ENCODE measurements around the gene CIAO3. TPM values are rescaled to one million over a fixed set of nuclear protein-coding genes. Genes with fewer than 3 reads are reported as not detected.
A peak's percentile ranks its signal among the peaks of the same experiment; 100 is the strongest.

CIAO3 gene
- total and polyA plus RNA-seq, 4 experiments from 2014 or later, result 10.8 to 58.2 (median 42.1) TPM

- Histone ChIP-seq H3K27me3 (ENCODE audit: insufficient read depth, low read length) (no peaks in the 10 kb centered on the region), H3K27ac (ENCODE audit: low read depth, low read length) (peak overlapping the region; percentile 70), H3K4me1 (ENCODE audit: insufficient read depth, low read length) (peaks cover 51% of the 10 kb centered on the region), H3K36me3 (ENCODE audit: insufficient read depth, low read length) (peaks cover 12% of the 10 kb centered on the region), H3K9me3 (ENCODE audit: control insufficient read depth in 1 of 2, low read length in 2 of 2) (no peaks in the 10 kb centered on the region), H3K4me3 (ENCODE audit: low read length in 2 of 2) (peak overlapping the region; percentile 14 to 62)
- Mint-ChIP-seq H3K36me3 (peaks cover 4 to 19% of the 10 kb centered on the region in 2 donors), H3K4me1 (peaks cover 5 to 46% (median 32%) of the 10 kb centered on the region in 4 donors), H3K27me3 (no peaks in the 10 kb centered on the region), H3K4me3 (peak overlapping the region; percentile 71 to 84 (median 78)), H3K27ac (peak overlapping the region in 3 of 7 donors; percentile 57 to 89 (median 62)), H3K9me3 (peaks cover 0 to 1% (median 0%) of the 10 kb centered on the region in 8 donors)
- intact Hi-C loops (cut with micrococcal nuclease), result no loop called here
- ChIA-PET CTCF (ENCODE audit: partially characterized antibody) (no interaction called here), POLR2A (ENCODE audit: partially characterized antibody) (interaction anchor here (0.7 to 10.2 kb wide), 13 partner anchors 9 to 96 kb away, joined by 3 to 212 read pairs (median 5); partner anchors contain the start of genes CCDC78, MCRIP2, METTL26 and RHOT2)
- no peak for DNase-seq
These were observed 60.2 kb downstream of the CIAO3 start for GRCh38 chr16:680625-680945.

GRCh38 chr16:679814-680624 lies 60.8 kb downstream of the CIAO3 start, which contains the start of gene STUB1:
TSS of gene STUB1 (plus strand) at chr16:680410. CDS start at chr16:680526, 116 bp downstream.
- H3K9me3 Mint-ChIP-seq, result peaks cover 0 to 1% (median 0%) of the 10 kb centered on the region in 8 donors

More at GRCh38 chr16:679814-680624, 60.8 kb downstream of the CIAO3 start, which contains the start of gene STUB1:
- H3K4me3 Mint-ChIP-seq, result peak within 1 kb of the TSS; percentile 78 to 87 (median 81)
- POLR2A ChIA-PET (ENCODE audit: partially characterized antibody), result interaction anchor here (0.7 to 10.2 kb wide), 14 partner anchors 8 to 96 kb away, joined by 3 to 212 read pairs (median 4); partner anchors contain the start of genes CCDC78, MCRIP2, METTL26 and RHOT2
- peak within 1 kb of the TSS; percentile 70 for H3K27ac ChIP-seq (ENCODE audit: low read depth, low read length)
- no peaks in the 10 kb centered on the region for H3K27me3 ChIP-seq (ENCODE audit: insufficient read depth, low read length)
- no peaks in the 10 kb centered on the region for H3K27me3 Mint-ChIP-seq
- peak within 1 kb of the TSS; percentile 14 to 62 for H3K4me3 ChIP-seq (ENCODE audit: low read length in 2 of 2)
- CTCF ChIA-PET (ENCODE audit: partially characterized antibody), result interaction anchor here (1.6 kb wide), 1 partner anchor 32 kb away, joined by 4 read pairs; no protein-coding TSS in a partner anchor
- intact Hi-C loops (cut with micrococcal nuclease), result loop anchor here (1.0 to 2.0 kb wide), 3 partner anchors 12 to 91 kb away; partner anchors contain the start of genes METTL26 and RHOT2
- H3K36me3 ChIP-seq (ENCODE audit: insufficient read depth, low read length), result peaks cover 12% of the 10 kb centered on the region
- DNase-seq, result peak; percentile 80 to 90 (median 83)
- H3K9me3 ChIP-seq (ENCODE audit: control insufficient read depth in 1 of 2, low read length in 2 of 2), result no peaks in the 10 kb centered on the region
- H3K27ac Mint-ChIP-seq, result peak within 1 kb of the TSS; percentile 48 to 92 (median 90)
- peaks cover 49% of the 10 kb centered on the region for H3K4me1 ChIP-seq (ENCODE audit: insufficient read depth, low read length)
- peaks cover 5 to 49% (median 34%) of the 10 kb centered on the region in 4 donors for H3K4me1 Mint-ChIP-seq
- peaks cover 4 to 19% of the 10 kb centered on the region in 2 donors for H3K36me3 Mint-ChIP-seq

Small RNA genes lying within 50 kb of the gene (microRNA-seq; reads per million reads assigned to microRNA genes)
- not detected for gene MIR662 (ENCODE audit: borderline microRNAs expressed, borderline number of aligned reads, borderline replicate concordance)

Other genes starting within 250 kb of the CIAO3 start
- 10 to 100 TPM; 74.0 to 77.4 TPM for gene CAPN15, start 213.3 kb downstream of the CIAO3 start, total RNA-seq
- gene CAPN15, start 213.3 kb downstream of the CIAO3 start, polyA plus RNA-seq, result 10 to 100 TPM in 1 of 2 donors, 1 to 10 TPM in 1; 5.3 to 14.1 TPM
- not detected for gene PRR35, start 180.6 kb downstream of the CIAO3 start, total RNA-seq
- gene PRR35, start 180.6 kb downstream of the CIAO3 start, polyA plus RNA-seq, result not detected
- gene NHLRC4, start 174.0 kb downstream of the CIAO3 start, total RNA-seq, result 1 to 10 TPM; 2.4 to 3.2 TPM
- gene NHLRC4, start 174.0 kb downstream of the CIAO3 start, polyA plus RNA-seq, result 1 to 10 TPM; 2.1 to 2.7 TPM
- gene PIGQ, start 171.0 kb downstream of the CIAO3 start, total RNA-seq, result 10 to 100 TPM; 61.4 to 63.3 TPM
- gene PIGQ, start 171.0 kb downstream of the CIAO3 start, polyA plus RNA-seq, result 10 to 100 TPM in 1 of 2 donors, 1 to 10 TPM in 1; 7.2 to 12.5 TPM
- gene RAB40C, start 150.9 kb downstream of the CIAO3 start, total RNA-seq, result 10 to 100 TPM; 22.0 to 25.6 TPM
- gene RAB40C, start 150.9 kb downstream of the CIAO3 start, polyA plus RNA-seq, result 10 to 100 TPM in 1 of 2 donors, 1 to 10 TPM in 1; 6.8 to 17.7 TPM
- under 1 TPM; 0.67 to 0.86 TPM for gene WFIKKN1, start 110.0 kb downstream of the CIAO3 start, total RNA-seq
- under 1 TPM in 1 of 2 donors, not detected in 1; 0.09 TPM for gene WFIKKN1, start 110.0 kb downstream of the CIAO3 start, polyA plus RNA-seq
- 10 to 100 TPM; 68.4 to 74.1 TPM for gene METTL26, start 104.7 kb downstream of the CIAO3 start, total RNA-seq
- gene METTL26, start 104.7 kb downstream of the CIAO3 start, polyA plus RNA-seq, result 100 to 1,000 TPM in 1 of 2 donors, 10 to 100 TPM in 1; 90.1 to 106 TPM
- gene MCRIP2, start 99.2 kb downstream of the CIAO3 start, total RNA-seq, result 10 to 100 TPM; 28.3 to 30.5 TPM
- gene MCRIP2, start 99.2 kb downstream of the CIAO3 start, polyA plus RNA-seq, result 10 to 100 TPM; 34.6 to 45.5 TPM
- gene WDR90, start 91.6 kb downstream of the CIAO3 start, total RNA-seq, result 10 to 100 TPM; 18.0 to 19.7 TPM
- 1 to 10 TPM in 1 of 2 donors, under 1 TPM in 1; 0.96 to 1.7 TPM for gene WDR90, start 91.6 kb downstream of the CIAO3 start, polyA plus RNA-seq
- 100 to 1,000 TPM; 254 to 263 TPM for gene RHOT2, start 72.9 kb downstream of the CIAO3 start, total RNA-seq
- gene RHOT2, start 72.9 kb downstream of the CIAO3 start, polyA plus RNA-seq, result 10 to 100 TPM; 46.6 to 54.3 TPM
- 1 to 10 TPM; 2.2 to 2.4 TPM for gene RHBDL1, start 65.3 kb downstream of the CIAO3 start, total RNA-seq
- 1 to 10 TPM; 2.1 to 2.8 TPM for gene RHBDL1, start 65.3 kb downstream of the CIAO3 start, polyA plus RNA-seq
- 100 to 1,000 TPM in 1 of 2 experiments, 10 to 100 TPM in 1; 97.2 to 110 TPM for gene STUB1, start 60.6 kb downstream of the CIAO3 start, total RNA-seq
- gene STUB1, start 60.6 kb downstream of the CIAO3 start, polyA plus RNA-seq, result 100 to 1,000 TPM; 147 to 181 TPM
- 10 to 100 TPM; 45.0 to 49.0 TPM for gene JMJD8, start 56.7 kb downstream of the CIAO3 start, total RNA-seq
- 10 to 100 TPM; 43.9 to 60.3 TPM for gene JMJD8, start 56.7 kb downstream of the CIAO3 start, polyA plus RNA-seq
- gene WDR24, start 50.6 kb downstream of the CIAO3 start, total RNA-seq, result 10 to 100 TPM; 15.5 to 16.1 TPM
- gene WDR24, start 50.6 kb downstream of the CIAO3 start, polyA plus RNA-seq, result 10 to 100 TPM; 10.2 to 12.2 TPM
- 10 to 100 TPM; 58.4 to 59.5 TPM for gene FBXL16, start 35.2 kb downstream of the CIAO3 start, total RNA-seq
- 10 to 100 TPM in 1 of 2 donors, 1 to 10 TPM in 1; 9.3 to 38.6 TPM for gene FBXL16, start 35.2 kb downstream of the CIAO3 start, polyA plus RNA-seq
- 1 to 10 TPM; 6.9 to 7.7 TPM for gene METRN, start 25.9 kb downstream of the CIAO3 start, total RNA-seq
- gene METRN, start 25.9 kb downstream of the CIAO3 start, polyA plus RNA-seq, result 10 to 100 TPM in 1 of 2 donors, 1 to 10 TPM in 1; 8.3 to 18.8 TPM
- gene ANTKMT, start 19.9 kb downstream of the CIAO3 start, total RNA-seq, result 10 to 100 TPM; 21.5 to 23.5 TPM
- gene ANTKMT, start 19.9 kb downstream of the CIAO3 start, polyA plus RNA-seq, result 10 to 100 TPM; 14.5 to 36.4 TPM
- 1 to 10 TPM; 4.5 to 5.1 TPM for gene CCDC78, start 14.6 kb downstream of the CIAO3 start, total RNA-seq
- not detected for gene CCDC78, start 14.6 kb downstream of the CIAO3 start, polyA plus RNA-seq
- gene HAGHL, start 13.9 kb downstream of the CIAO3 start, total RNA-seq, result 10 to 100 TPM; 17.2 to 24.4 TPM
- gene HAGHL, start 13.9 kb downstream of the CIAO3 start, polyA plus RNA-seq, result 1 to 10 TPM; 2.2 to 4.0 TPM
- gene MSLN, start 19.7 kb upstream of the CIAO3 start, total RNA-seq, result not detected
- gene MSLN, start 19.7 kb upstream of the CIAO3 start, polyA plus RNA-seq, result not detected
- gene RPUSD1, start 47.4 kb upstream of the CIAO3 start, total RNA-seq, result 10 to 100 TPM; 26.9 to 31.1 TPM
- gene RPUSD1, start 47.4 kb upstream of the CIAO3 start, polyA plus RNA-seq, result 10 to 100 TPM; 19.9 to 29.7 TPM
- gene CHTF18, start 47.6 kb upstream of the CIAO3 start, total RNA-seq, result 10 to 100 TPM; 42.1 to 46.9 TPM
- 1 to 10 TPM; 3.0 to 6.0 TPM for gene CHTF18, start 47.6 kb upstream of the CIAO3 start, polyA plus RNA-seq
- gene GNG13, start 59.7 kb upstream of the CIAO3 start, total RNA-seq, result not detected
- gene GNG13, start 59.7 kb upstream of the CIAO3 start, polyA plus RNA-seq, result not detected
- gene LMF1, start 230.0 kb upstream of the CIAO3 start, total RNA-seq, result 10 to 100 TPM; 50.0 to 59.7 TPM
- 10 to 100 TPM in 1 of 2 donors, 1 to 10 TPM in 1; 8.5 to 15.2 TPM for gene LMF1, start 230.0 kb upstream of the CIAO3 start, polyA plus RNA-seq
- gene SOX8, start 240.8 kb upstream of the CIAO3 start, total RNA-seq, result 1 to 10 TPM; 3.1 to 3.4 TPM
- 1 to 10 TPM in 1 of 2 donors, under 1 TPM in 1; 0.47 to 1.6 TPM for gene SOX8, start 240.8 kb upstream of the CIAO3 start, polyA plus RNA-seq

Data from CD4-positive, alpha-beta memory T cell (primary cell).